HCT116 (cell line): ENCODE results near the gene MCTS1. TPM values are rescaled to one million over a fixed set of nuclear protein-coding genes. Genes with fewer than 3 reads are reported as not detected.

Source experiments
- ATAC-seq: fragments of 200-7000 bp; cut with Tn5 transposase; 2 replicates; pipeline ENCODE4 v1.9.1; 2020; ENCODE audit warnings: mild to moderate bottlenecking, moderate library complexity
- BruUV-seq: library from RNA; stranded (reverse); fragments of 400-500 nt; replicated peaks from 2 replicates; lab custom pipeline; 2021; lab: Mats Ljungman, UMichigan
- CTCF ChIA-PET: fragments of 300-600 bp; sonication (Branson Sonifier 250); formaldehyde crosslinking; loops from one replicate; lab custom pipeline; 2021; ENCODE audit warnings: antibody characterized with exemption; lab: Charles Lee
- POLR2A ChIA-PET: fragments of 300-600, 350-600 bp; sonication (Branson Sonifier 250); formaldehyde crosslinking; loops from one replicate; lab custom pipeline; 2021; ENCODE audit warnings: antibody characterized with exemption; lab: Charles Lee
- RAD21 ChIA-PET, 2 experiments: fragments of 300-600 bp; sonication (Branson Sonifier 250); formaldehyde crosslinking; loops; one replicate each; lab custom pipeline; 2023; ENCODE audit warnings: low total read pairs in 2 of 2; ENCODE audit not compliant: uncharacterized antibody in 2 of 2, unreplicated experiment in 2 of 2, low non-redundant PET in 1 of 2; lab: Charles Lee
- DNase-seq: peaks from one replicate; pipeline ENCODE4 v3.0.0-alpha.2; 2010; ENCODE audit warnings: low read depth, low spot score
- H2AFZ ChIP-seq: fragments of 200-600 bp; shearing (Covaris generic), sonication (generic); 2 replicates; pipeline ENCODE4 v1.6.1; 2017; ENCODE audit warnings: low read depth, mixed run types, mixed read lengths, antibody characterized with exemption, low read length; ENCODE audit not compliant: poor library complexity, severe bottlenecking
- H3K27ac ChIP-seq: 2 replicates; pipeline ENCODE4 v1.5.1; 2012; ENCODE audit warnings: low read depth, low read length
- H3K27me3 ChIP-seq: fragments of 200-600 bp; sonication (generic); 2 replicates; pipeline ENCODE4 v1.6.1; 2016; ENCODE audit warnings: mixed run types, low read length, mixed read lengths; ENCODE audit not compliant: insufficient read depth
- H3K36me3 ChIP-seq, 2 experiments: fragments of 200-500 bp in 1 of 2; fragments of 200-600 bp in 1 of 2; sonication (Bioruptor generic) in 1 of 2; sonication (generic) in 1 of 2; 2 replicates each; pipeline versions ENCODE4 v1.5.1 to v1.6.1; 2014 to 2016; ENCODE audit warnings: low read length in 2 of 2, inconsistent platforms in 1 of 2, mixed read lengths in 1 of 2, mixed run types in 1 of 2; ENCODE audit not compliant: insufficient read depth in 2 of 2, control insufficient read depth in 1 of 2
- H3K4me1 ChIP-seq, 2 experiments: fragments of 200-600 bp in 1 of 2; sonication (generic) in 1 of 2; 2 replicates each; pipeline versions ENCODE4 v1.5.1 to v1.6.1; 2012 to 2017; ENCODE audit warnings: low read length in 2 of 2, inconsistent platforms in 1 of 2, mild to moderate bottlenecking in 1 of 2, mixed read lengths in 1 of 2, mixed run types in 1 of 2, moderate library complexity in 1 of 2; ENCODE audit not compliant: insufficient read depth in 2 of 2, control insufficient read depth in 1 of 2
- H3K4me2 ChIP-seq: fragments of 200-600 bp; sonication (generic); 2 replicates; pipeline ENCODE4 v1.6.1; 2017; ENCODE audit warnings: mixed run types, low read length, mixed read lengths
- H3K4me3 ChIP-seq, 2 experiments: fragments of 200-600 bp in 1 of 2; sonication (generic) in 1 of 2; replicated peaks in 1 of 2; 2 replicates each; pipeline ENCODE4 v1.5.1; 2011 to 2016; ENCODE audit warnings: low read length in 2 of 2, control low read depth in 1 of 2, low read depth in 1 of 2, mild to moderate bottlenecking in 1 of 2, mixed read lengths in 1 of 2, mixed run types in 1 of 2
- H3K79me2 ChIP-seq: fragments of 200-600 bp; sonication (generic); 2 replicates; pipeline ENCODE4 v1.6.1; 2017; ENCODE audit warnings: mild to moderate bottlenecking, mixed run types, low read length, moderate library complexity, mixed read lengths; ENCODE audit not compliant: insufficient read depth
- H3K9ac ChIP-seq: fragments of 200-600 bp; sonication (generic); 2 replicates; pipeline ENCODE4 v1.6.1; 2016; ENCODE audit warnings: low read length, mixed read lengths
- H3K9me2 ChIP-seq: fragments of 200-600 bp; sonication (generic), shearing (Covaris generic); 2 replicates; pipeline ENCODE4 v1.6.1; 2017; ENCODE audit warnings: mixed run types, mild to moderate bottlenecking, moderate library complexity; ENCODE audit not compliant: insufficient read depth
- H3K9me3 ChIP-seq, 2 experiments: fragments of 200-500 bp in 1 of 2; fragments of 200-600 bp in 1 of 2; sonication (Bioruptor generic) in 1 of 2; sonication (generic) in 1 of 2; 2 replicates each; pipeline ENCODE4 v1.6.1; 2014 to 2017; ENCODE audit warnings: low read length in 2 of 2, mixed read lengths in 2 of 2, inconsistent platforms in 1 of 2, low read depth in 1 of 2, mild to moderate bottlenecking in 1 of 2, mixed run types in 1 of 2, moderate library complexity in 1 of 2; ENCODE audit not compliant: control insufficient read depth in 1 of 2, insufficient read depth in 1 of 2
- H4K20me1 ChIP-seq: fragments of 200-600 bp; sonication (generic), shearing (Covaris generic); 2 replicates; pipeline ENCODE4 v1.6.1; 2017; ENCODE audit warnings: mixed run types, mild to moderate bottlenecking, moderate library complexity; ENCODE audit not compliant: insufficient read depth
- CEBPB ChIP-seq: IDR thresholded peaks from 2 replicates; pipeline ENCODE4 v1.6.1; 2012; ENCODE audit warnings: low read depth
- CTCF ChIP-seq, 3 experiments: fragments of 200-600 bp in 1 of 3; sonication (generic) in 1 of 3; IDR thresholded peaks in 2 of 3; conservative IDR thresholded peaks in 1 of 3; 2 replicates each; pipeline ENCODE4 v1.5.1; 2012 to 2017; ENCODE audit warnings: low read depth in 2 of 3, low read length in 2 of 3, antibody characterized with exemption in 1 of 3, borderline replicate concordance in 1 of 3, control low read depth in 1 of 3, mild to moderate bottlenecking in 1 of 3, mixed read lengths in 1 of 3, mixed run types in 1 of 3, moderate library complexity in 1 of 3; ENCODE audit not compliant: insufficient read depth in 1 of 3
- EGR1 ChIP-seq: IDR thresholded peaks from 2 replicates; pipeline ENCODE4 v1.6.1; 2012; ENCODE audit warnings: low read depth
- ELF1 ChIP-seq: IDR thresholded peaks from 2 replicates; pipeline ENCODE4 v1.6.1; 2012; ENCODE audit warnings: low read depth, borderline replicate concordance
- FOSL1 ChIP-seq: IDR thresholded peaks from 2 replicates; pipeline ENCODE4 v1.6.1; 2012; ENCODE audit warnings: low read depth
- JUND ChIP-seq: IDR thresholded peaks from 2 replicates; pipeline ENCODE4 v1.6.1; 2012
- POLR2A ChIP-seq: IDR thresholded peaks from 2 replicates; pipeline ENCODE4 v1.7.0; 2011; ENCODE audit warnings: borderline replicate concordance; ENCODE audit not compliant: insufficient read depth, insufficient read length; ENCODE audit errors: extremely low read depth
- POLR2AphosphoS5 ChIP-seq: IDR thresholded peaks from 2 replicates; pipeline ENCODE4 v1.6.1; 2011; ENCODE audit warnings: mild to moderate bottlenecking, low read depth, low read length, moderate library complexity
- RAD21 ChIP-seq: IDR thresholded peaks from 2 replicates; pipeline ENCODE4 v1.6.1; 2012; ENCODE audit warnings: low read depth, mild to moderate bottlenecking
- SP1 ChIP-seq: IDR thresholded peaks from 2 replicates; pipeline ENCODE4 v1.6.1; 2012; ENCODE audit warnings: low read depth
- SRF ChIP-seq: IDR thresholded peaks from 2 replicates; pipeline ENCODE4 v1.6.1; 2012; ENCODE audit warnings: low read depth
- TCF7L2 ChIP-seq: IDR thresholded peaks from 2 replicates; pipeline ENCODE4 v1.7.0; 2011; ENCODE audit warnings: borderline replicate concordance, inconsistent platforms; ENCODE audit not compliant: insufficient read depth, insufficient read length; ENCODE audit errors: extremely low read depth
- YY1 ChIP-seq: IDR thresholded peaks from 2 replicates; pipeline ENCODE4 v1.6.1; 2011; ENCODE audit warnings: low read length, low read depth, moderate library complexity, mild to moderate bottlenecking; ENCODE audit not compliant: insufficient replicate concordance; ENCODE audit errors: extremely low read depth
- ZNF274 ChIP-seq: fragments of 200-500 bp; sonication (Bioruptor generic); IDR thresholded peaks from 2 replicates; pipeline ENCODE4 v1.6.1; 2014; ENCODE audit warnings: mild to moderate bottlenecking, low read depth, low read length, inconsistent platforms
- intact Hi-C: fragments of 100-400 bp; cut with micrococcal nuclease; formaldehyde crosslinking; loops from 2 replicates; pipeline ENCODE4 v1.10.0; 2022
- total RNA-seq: library from RNA; stranded (reverse); gene quantifications from one replicate; pipeline ENCODE4 v1.2.1, GENCODE V29; 2021; ENCODE audit not compliant: unreplicated experiment
- TF ChIP-seq, protein P1 (sequence below): IDR thresholded peaks from 2 replicates; pipeline ENCODE4 v1.6.1; 2012

The MCTS1 gene
- total RNA-seq, 1 experiment from 2014 or later: 49.5 TPM

DNA sequence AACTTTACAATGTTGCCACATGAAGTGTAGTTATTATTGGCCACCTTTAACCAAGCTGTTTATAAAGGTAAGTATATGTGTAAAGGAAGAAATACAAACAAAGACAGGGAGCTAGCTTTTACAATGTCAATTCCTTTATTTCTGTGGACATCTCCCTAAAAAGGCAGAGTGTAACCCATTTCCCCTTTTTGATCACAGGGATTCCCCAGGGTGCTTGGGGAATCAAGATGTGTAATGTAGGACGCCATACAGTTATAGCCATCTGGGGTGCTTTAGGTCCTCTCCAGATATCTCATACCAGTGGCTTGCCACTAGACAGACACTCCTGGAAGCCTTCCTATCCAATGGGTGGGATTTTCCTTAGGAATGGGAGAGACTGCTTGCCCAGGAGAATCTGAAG lies 39.0 kb upstream of the MCTS1 start:
- Histone ChIP-seq H3K4me3 (no peak overlapping the region), H3K36me3 (no peaks in the 10 kb centered on the region), H3K9me2 (no peaks in the 10 kb centered on the region), H3K79me2 (peaks cover 5% of the 10 kb centered on the region), H3K4me2 (no peak overlapping the region), H3K27ac (no peak overlapping the region), H3K9ac (no peak overlapping the region), H3K4me1 (peaks cover 3 to 9% of the 10 kb centered on the region in 2 experiments; a peak in 3 of 4 replicates), H2AFZ (no peak overlapping the region), H4K20me1 (no peaks in the 10 kb centered on the region), H3K27me3 (no peaks in the 10 kb centered on the region), H3K9me3 (no peaks in the 10 kb centered on the region)
- ChIA-PET CTCF (no interaction called here), POLR2A (no interaction called here), RAD21 (no interaction called here)
- TF ChIP-seq TCF7L2: no peak
- TF ChIP-seq RAD21: no peak
- TF ChIP-seq SRF: no peak
- no peak for TF ChIP-seq YY1
- no peak for TF ChIP-seq ELF1
- TF ChIP-seq, protein P1, sequence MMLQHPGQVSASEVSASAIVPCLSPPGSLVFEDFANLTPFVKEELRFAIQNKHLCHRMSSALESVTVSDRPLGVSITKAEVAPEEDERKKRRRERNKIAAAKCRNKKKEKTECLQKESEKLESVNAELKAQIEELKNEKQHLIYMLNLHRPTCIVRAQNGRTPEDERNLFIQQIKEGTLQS: no peak
- TF ChIP-seq CEBPB: no peak
- TF ChIP-seq JUND: no peak
- no peak for TF ChIP-seq EGR1
- TF ChIP-seq FOSL1: no peak
- no peak for TF ChIP-seq ZNF274
- no peak for TF ChIP-seq POLR2AphosphoS5
- intact Hi-C loops: no loop called here
- BruUV-seq: no TSS peak
- no peak for DNase-seq
- ATAC-seq: no peak

DNA sequence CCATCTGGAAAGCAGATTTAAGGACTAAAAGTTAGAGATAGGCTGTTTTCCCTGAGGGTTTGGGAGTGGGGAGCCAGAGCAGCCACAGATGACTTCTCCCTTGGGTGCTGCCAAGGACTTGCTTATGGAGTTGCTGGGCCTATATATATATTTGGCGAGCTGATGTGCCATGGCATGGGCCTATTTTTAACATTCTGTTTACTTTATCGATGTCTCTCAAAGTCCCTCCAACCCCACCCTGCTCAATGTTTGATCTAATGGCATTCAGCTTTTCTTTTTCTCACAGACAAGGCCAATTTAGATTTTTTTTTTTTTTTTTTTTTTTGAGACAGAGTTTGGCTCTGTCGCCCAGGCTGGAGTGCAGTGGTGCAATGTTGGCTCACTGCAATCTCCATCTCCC lies 37.1 kb upstream of the MCTS1 start:
- Histone ChIP-seq H3K36me3 (no peaks in the 10 kb centered on the region), H3K4me3 (no peak overlapping the region), H3K9ac (no peak overlapping the region), H3K79me2 (no peaks in the 10 kb centered on the region), H4K20me1 (no peaks in the 10 kb centered on the region), H3K9me2 (no peaks in the 10 kb centered on the region), H3K27ac (no peak overlapping the region), H2AFZ (no peak overlapping the region), H3K27me3 (no peaks in the 10 kb centered on the region), H3K4me2 (no peak overlapping the region), H3K4me1 (peaks cover 3 to 9% of the 10 kb centered on the region in 2 experiments; a peak in 3 of 4 replicates), H3K9me3 (no peaks in the 10 kb centered on the region)
- no peak for TF ChIP-seq POLR2A
- no peak for TF ChIP-seq CTCF (IDR thresholded peaks at IDR 0.05 in 2 of 3, conservative IDR thresholded peaks at IDR 0.05 in 1 of 3; ENCODE audit: borderline replicate concordance in 1 of 3, insufficient read depth in 1 of 3, low read depth in 2 of 3, low read length in 2 of 3)
- TF ChIP-seq ELF1: no peak
- no peak for TF ChIP-seq SP1
- TF ChIP-seq YY1: no peak
- ATAC-seq: no peak
- no peak for DNase-seq
- ChIA-PET RAD21 (interaction anchor here in 1 of 2 experiments (0.6 kb wide), 1 partner anchor 52 kb away, joined by 3 read pairs; no protein-coding TSS in a partner anchor), POLR2A (no interaction called here), CTCF (no interaction called here)
- BruUV-seq: no TSS peak
- intact Hi-C loops: no loop called here
